HEK293T (cell line): Measurements from ENCODE around the gene GOLGA7B.

Experiments used
- BHLHE40 ChIP-seq: fragments of 450-650 bp; IDR thresholded peaks from 2 replicates; pipeline ENCODE4 v1.6.1; 2016; ENCODE audit warnings: mild to moderate bottlenecking, moderate library complexity, borderline replicate concordance
- ELF4 ChIP-seq: fragments of 450-650 bp; IDR thresholded peaks from 2 replicates; pipeline ENCODE4 v1.6.1; 2017; ENCODE audit warnings: antibody characterized with exemption
- FOXA1 ChIP-seq: fragments of 450-650 bp; IDR thresholded peaks from 2 replicates; pipeline ENCODE4 v1.6.1; 2016; ENCODE audit warnings: mild to moderate bottlenecking
- FOXK2 ChIP-seq: fragments of 450-650 bp; IDR thresholded peaks from 2 replicates; pipeline ENCODE4 v1.6.1; 2016; ENCODE audit warnings: mild to moderate bottlenecking
- FOXM1 ChIP-seq: fragments of 450-650 bp; IDR thresholded peaks from 2 replicates; pipeline ENCODE4 v1.6.1; 2017; ENCODE audit warnings: mild to moderate bottlenecking, borderline replicate concordance
- HDGF ChIP-seq: fragments of 450-650 bp; IDR thresholded peaks from 2 replicates; pipeline ENCODE4 v1.6.1; 2017; ENCODE audit warnings: antibody characterized with exemption, borderline replicate concordance
- L3MBTL2 ChIP-seq: fragments of 450-650 bp; conservative IDR thresholded peaks from 2 replicates; pipeline ENCODE4 v1.6.1; 2016; ENCODE audit warnings: mild to moderate bottlenecking
- NFRKB ChIP-seq: fragments of 450-650 bp; IDR thresholded peaks from 2 replicates; pipeline ENCODE4 v1.6.1; 2016; ENCODE audit warnings: mild to moderate bottlenecking, moderate library complexity
- PKNOX1 ChIP-seq: fragments of 450-650 bp; IDR thresholded peaks from 2 replicates; pipeline ENCODE4 v1.6.1; 2016
- SP1 ChIP-seq: fragments of 450-650 bp; IDR thresholded peaks from 2 replicates; pipeline ENCODE4 v1.6.1; 2017
- SUZ12 ChIP-seq: fragments of 450-650 bp; IDR thresholded peaks from 2 replicates; pipeline ENCODE4 v1.6.1; 2016; ENCODE audit warnings: mild to moderate bottlenecking
- TARDBP ChIP-seq: fragments of 450-650 bp; IDR thresholded peaks from 2 replicates; pipeline ENCODE4 v1.6.1; 2016
- ZNF384 ChIP-seq: fragments of 450-650 bp; IDR thresholded peaks from 2 replicates; pipeline ENCODE4 v1.6.1; 2016

- TF ChIP-seq TARDBP (no peak), FOXK2 (no peak), ELF4 (no peak), FOXM1 (no peak), L3MBTL2 (no peak), SP1 (no peak), NFRKB (no peak), BHLHE40 (no peak), HDGF (no peak), ZNF384 (no peak), PKNOX1 (no peak), SUZ12 (no peak), FOXA1 (no peak)
These were observed 448 bp upstream of the GOLGA7B start for GRCh38 chr10:97849103-97849686.
